OCI-LY7 (cell line): ENCODE data around the gene GATA3.

Experiments used
- CTCF ChIP-seq: fragments of 200-600 bp; sonication (generic); conservative IDR thresholded peaks from 2 replicates; pipeline ENCODE4 v1.5.1; 2014; ENCODE audit warnings: mild to moderate bottlenecking, antibody characterized with exemption, low read length, moderate library complexity, mixed read lengths
- EZH2phosphoT487 ChIP-seq: fragments of 200-600 bp; sonication (generic); IDR thresholded peaks from 2 replicates; pipeline ENCODE4 v1.6.1; 2018; ENCODE audit warnings: low read depth, borderline replicate concordance, mild to moderate bottlenecking, mixed run types, antibody characterized with exemption, low read length, moderate library complexity, mixed read lengths

GRCh38 chr10:8032558-8032957, 21.9 kb upstream of the GATA3 start:
- TF ChIP-seq CTCF: no peak
- TF ChIP-seq EZH2phosphoT487: no peak
